ENCODE results near the gene HERPUD2. TPM values are rescaled to one million over a fixed set of nuclear protein-coding genes. Genes with fewer than 3 reads are reported as not detected.

The HERPUD2 gene
- total and polyA plus RNA-seq, 2 donors = 11.9 to 20.7 TPM

DNA sequence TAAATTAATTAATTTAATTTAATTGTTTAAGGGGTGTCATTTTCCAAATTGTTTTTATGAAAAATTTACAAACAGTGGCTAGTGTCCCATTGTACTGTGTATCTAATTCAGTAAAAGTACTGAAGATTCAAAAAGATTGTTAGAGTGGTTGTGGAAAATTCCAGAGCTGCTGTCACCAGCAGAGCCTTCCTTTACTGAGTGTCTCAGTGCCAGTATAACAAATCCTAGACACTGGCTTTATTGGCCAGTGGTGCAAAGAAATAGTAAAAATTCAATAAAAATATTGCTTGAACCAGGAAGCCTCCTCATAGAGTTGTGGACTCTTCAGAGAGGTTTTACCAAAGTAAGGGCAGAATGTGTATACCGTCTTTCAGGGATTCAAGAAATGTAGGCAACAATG is 23.1 kb upstream of the HERPUD2 start:
- Histone ChIP-seq H3K27me3 (ENCODE audit: control insufficient read depth in 2 of 2, insufficient read depth in 1 of 2, low read length in 1 of 2) (no peaks in the 10 kb centered on the region), H3K9me3 (ENCODE audit: control insufficient read depth in 2 of 2, insufficient read depth in 1 of 2, low read length in 1 of 2) (peaks cover 0 to 4% of the 10 kb centered on the region in 2 donors), H3K36me3 (ENCODE audit: control insufficient read depth in 2 of 2, insufficient read depth in 2 of 2, low read length in 1 of 2) (no peaks in the 10 kb centered on the region), H3K4me3 (ENCODE audit: low read length in 2 of 2) (no peak overlapping the region), H3K27ac (ENCODE audit: low read depth in 1 of 2, low read length in 1 of 2) (no peak overlapping the region), H3K4me1 (ENCODE audit: control insufficient read depth in 2 of 2, insufficient read depth in 2 of 2, low read length in 2 of 2) (peaks cover 11 to 14% of the 10 kb centered on the region in 2 donors)
- WGBS = 97% methylated on average over 1 of the region's 1 CpG
- DNase-seq (ENCODE audit: low read depth in 6 of 9, low spot score in 9 of 9) = no peak

DNA sequence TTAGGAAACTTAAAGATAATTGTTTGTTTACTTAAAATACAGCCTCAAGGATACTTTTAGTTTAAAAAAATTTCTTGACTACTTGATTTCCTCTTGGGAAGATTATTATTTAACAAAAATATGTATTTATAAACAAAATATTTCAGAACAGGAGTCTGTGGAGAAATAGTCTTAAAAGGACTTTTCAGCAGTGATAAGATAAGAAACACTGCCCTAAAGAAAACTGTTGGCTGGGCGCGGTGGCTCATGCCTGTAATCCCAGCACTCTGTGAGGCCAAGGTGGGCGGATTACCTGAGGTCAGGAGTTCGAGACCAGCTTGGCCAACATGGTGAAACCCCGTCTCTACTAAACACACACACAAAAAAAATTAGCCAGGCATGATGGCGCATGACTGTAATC is 22.6 kb upstream of the HERPUD2 start:
- no peak overlapping the region for H3K4me3 ChIP-seq (ENCODE audit: low read length in 2 of 2)
- no peaks in the 10 kb centered on the region for H3K27me3 ChIP-seq (ENCODE audit: control insufficient read depth in 2 of 2, insufficient read depth in 1 of 2, low read length in 1 of 2)

DNA sequence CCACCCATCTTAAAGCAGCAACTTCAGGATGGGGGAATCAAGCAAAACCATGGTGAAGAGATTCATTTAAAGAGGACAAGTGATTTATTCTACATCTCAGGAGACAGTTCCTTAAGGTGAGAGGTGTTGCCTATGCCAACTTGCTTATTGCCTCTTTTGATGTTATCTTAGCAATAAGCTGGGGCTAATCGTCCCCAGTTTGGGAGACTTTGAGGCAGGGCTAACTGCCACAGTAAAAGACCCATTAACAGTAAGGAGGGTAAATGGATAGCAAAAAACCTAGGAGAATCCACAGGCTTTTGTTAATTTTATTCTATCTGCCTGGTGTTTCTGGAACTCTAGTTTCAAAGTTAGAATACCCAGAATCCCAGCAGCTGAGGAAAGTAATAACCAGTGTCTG is 22.1 kb upstream of the HERPUD2 start:
- H3K9me3 ChIP-seq (ENCODE audit: control insufficient read depth in 2 of 2, insufficient read depth in 1 of 2, low read length in 1 of 2) = no peaks in the 10 kb centered on the region
- no peaks in the 10 kb centered on the region for H3K36me3 ChIP-seq (ENCODE audit: control insufficient read depth in 2 of 2, insufficient read depth in 2 of 2, low read length in 1 of 2)
- peaks cover 11 to 14% of the 10 kb centered on the region in 2 donors for H3K4me1 ChIP-seq (ENCODE audit: control insufficient read depth in 2 of 2, insufficient read depth in 2 of 2, low read length in 2 of 2)
- WGBS = 92% methylated on average over 1 of the region's 1 CpG
- DNase-seq (ENCODE audit: low read depth in 6 of 9, low spot score in 9 of 9) = no peak
- H3K27me3 ChIP-seq (ENCODE audit: control insufficient read depth in 2 of 2, insufficient read depth in 1 of 2, low read length in 1 of 2) = no peaks in the 10 kb centered on the region
- H3K27ac ChIP-seq (ENCODE audit: low read depth in 1 of 2, low read length in 1 of 2) = no peak overlapping the region
- H3K4me3 ChIP-seq (ENCODE audit: low read length in 2 of 2) = no peak overlapping the region

More for the DNA sequence above, 22.6 kb upstream of the HERPUD2 start:
- H3K4me1 ChIP-seq (ENCODE audit: control insufficient read depth in 2 of 2, insufficient read depth in 2 of 2, low read length in 2 of 2) = peaks cover 11 to 14% of the 10 kb centered on the region in 2 donors
- peaks cover 0 to 2% of the 10 kb centered on the region in 2 donors for H3K9me3 ChIP-seq (ENCODE audit: control insufficient read depth in 2 of 2, insufficient read depth in 1 of 2, low read length in 1 of 2)
- no peak for DNase-seq (ENCODE audit: low read depth in 6 of 9, low spot score in 9 of 9)
- no peaks in the 10 kb centered on the region for H3K36me3 ChIP-seq (ENCODE audit: control insufficient read depth in 2 of 2, insufficient read depth in 2 of 2, low read length in 1 of 2)
- H3K27ac ChIP-seq (ENCODE audit: low read depth in 1 of 2, low read length in 1 of 2) = no peak overlapping the region
- WGBS = 98% methylated on average over 6 of the region's 6 CpGs

DNA sequence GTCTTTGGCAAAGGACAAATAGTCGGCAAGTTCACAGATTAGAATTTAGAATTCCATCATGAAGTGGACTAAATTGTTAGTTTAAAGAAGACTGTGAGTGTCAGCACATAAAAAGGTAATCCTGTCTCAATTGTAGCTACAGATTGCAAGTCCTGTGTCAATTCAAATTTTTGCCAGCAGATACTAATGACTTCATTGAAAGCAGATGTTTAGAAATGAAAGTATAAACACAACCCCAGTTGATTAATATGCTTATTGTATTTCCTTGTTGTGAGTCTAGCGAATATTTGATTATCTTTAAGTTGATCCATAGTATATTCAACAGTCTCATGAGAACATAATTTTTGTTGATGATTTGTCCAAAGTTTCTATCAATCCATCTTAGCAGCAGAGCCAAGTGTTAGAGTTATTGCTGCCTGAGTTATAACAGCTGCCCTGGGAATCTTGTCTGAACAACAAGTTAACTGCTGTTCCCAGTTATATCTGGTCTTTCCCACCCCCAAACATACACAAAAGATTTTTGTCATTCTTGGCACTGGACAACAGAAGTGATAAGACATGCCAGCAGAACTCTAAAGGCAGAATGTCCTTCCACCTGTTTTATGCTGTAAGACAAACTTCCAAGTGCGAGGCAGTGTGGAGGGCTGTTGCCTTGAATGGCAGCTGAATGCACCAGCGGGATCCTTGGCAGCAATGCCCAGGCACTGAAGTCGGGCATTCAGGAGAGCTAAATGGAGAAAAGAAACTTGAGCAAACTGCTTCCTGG is 21.3 kb upstream of the HERPUD2 start:
- no peaks in the 10 kb centered on the region for H3K36me3 ChIP-seq (ENCODE audit: control insufficient read depth in 2 of 2, insufficient read depth in 2 of 2, low read length in 1 of 2)
- H3K27ac ChIP-seq (ENCODE audit: low read depth in 1 of 2, low read length in 1 of 2) = no peak overlapping the region
- H3K27me3 ChIP-seq (ENCODE audit: control insufficient read depth in 2 of 2, insufficient read depth in 1 of 2, low read length in 1 of 2) = no peaks in the 10 kb centered on the region
- DNase-seq (ENCODE audit: low read depth in 6 of 9, low spot score in 9 of 9) = no peak
- no peak overlapping the region for H3K4me3 ChIP-seq (ENCODE audit: low read length in 2 of 2)
- peaks cover 11 to 14% of the 10 kb centered on the region in 2 donors for H3K4me1 ChIP-seq (ENCODE audit: control insufficient read depth in 2 of 2, insufficient read depth in 2 of 2, low read length in 2 of 2)
- no peaks in the 10 kb centered on the region for H3K9me3 ChIP-seq (ENCODE audit: control insufficient read depth in 2 of 2, insufficient read depth in 1 of 2, low read length in 1 of 2)
- 93% methylated on average over 5 of the region's 5 CpGs for WGBS

DNA sequence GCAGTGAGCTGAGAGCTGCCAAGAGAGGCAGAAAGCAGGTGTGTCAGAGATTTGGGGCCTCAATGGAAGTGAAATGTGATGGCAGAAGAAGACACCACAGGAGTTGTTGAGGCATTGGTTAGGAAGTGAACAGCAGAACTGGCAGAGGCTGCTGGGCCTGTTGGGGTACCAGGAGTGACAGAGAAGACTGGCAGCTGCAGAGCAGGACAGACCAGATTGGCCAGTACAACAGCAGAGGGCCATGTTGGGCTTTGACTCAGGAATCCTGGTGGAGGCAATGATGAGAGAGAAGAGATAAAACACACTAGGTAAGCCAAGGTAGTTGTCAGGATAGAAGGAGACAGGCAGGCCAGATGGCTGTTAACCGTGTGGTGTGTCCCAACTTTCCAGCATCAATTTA is 19.9 kb upstream of the HERPUD2 start:
- no peak for DNase-seq (ENCODE audit: low read depth in 6 of 9, low spot score in 9 of 9)
- WGBS = 98% methylated on average over 1 of the region's 1 CpG
- Histone ChIP-seq H3K9me3 (ENCODE audit: control insufficient read depth in 2 of 2, insufficient read depth in 1 of 2, low read length in 1 of 2) (no peaks in the 10 kb centered on the region), H3K27ac (ENCODE audit: low read depth in 1 of 2, low read length in 1 of 2) (no peak overlapping the region), H3K27me3 (ENCODE audit: control insufficient read depth in 2 of 2, insufficient read depth in 1 of 2, low read length in 1 of 2) (no peaks in the 10 kb centered on the region), H3K4me3 (ENCODE audit: low read length in 2 of 2) (no peak overlapping the region), H3K36me3 (ENCODE audit: control insufficient read depth in 2 of 2, insufficient read depth in 2 of 2, low read length in 1 of 2) (no peaks in the 10 kb centered on the region), H3K4me1 (ENCODE audit: control insufficient read depth in 2 of 2, insufficient read depth in 2 of 2, low read length in 2 of 2) (peaks cover 1 to 8% of the 10 kb centered on the region in 2 donors)

GRCh38 chr7:35714407-35714806 is 19.5 kb upstream of the HERPUD2 start:
- WGBS = 91% methylated on average over 1 of the region's 1 CpG
- Histone ChIP-seq H3K36me3 (ENCODE audit: control insufficient read depth in 2 of 2, insufficient read depth in 2 of 2, low read length in 1 of 2) (no peaks in the 10 kb centered on the region), H3K27me3 (ENCODE audit: control insufficient read depth in 2 of 2, insufficient read depth in 1 of 2, low read length in 1 of 2) (no peaks in the 10 kb centered on the region), H3K27ac (ENCODE audit: low read depth in 1 of 2, low read length in 1 of 2) (no peak overlapping the region), H3K9me3 (ENCODE audit: control insufficient read depth in 2 of 2, insufficient read depth in 1 of 2, low read length in 1 of 2) (no peaks in the 10 kb centered on the region), H3K4me1 (ENCODE audit: control insufficient read depth in 2 of 2, insufficient read depth in 2 of 2, low read length in 2 of 2) (peaks cover 0 to 5% of the 10 kb centered on the region in 2 donors), H3K4me3 (ENCODE audit: low read length in 2 of 2) (no peak overlapping the region)
- no peak for DNase-seq (ENCODE audit: low read depth in 6 of 9, low spot score in 9 of 9)

DNA sequence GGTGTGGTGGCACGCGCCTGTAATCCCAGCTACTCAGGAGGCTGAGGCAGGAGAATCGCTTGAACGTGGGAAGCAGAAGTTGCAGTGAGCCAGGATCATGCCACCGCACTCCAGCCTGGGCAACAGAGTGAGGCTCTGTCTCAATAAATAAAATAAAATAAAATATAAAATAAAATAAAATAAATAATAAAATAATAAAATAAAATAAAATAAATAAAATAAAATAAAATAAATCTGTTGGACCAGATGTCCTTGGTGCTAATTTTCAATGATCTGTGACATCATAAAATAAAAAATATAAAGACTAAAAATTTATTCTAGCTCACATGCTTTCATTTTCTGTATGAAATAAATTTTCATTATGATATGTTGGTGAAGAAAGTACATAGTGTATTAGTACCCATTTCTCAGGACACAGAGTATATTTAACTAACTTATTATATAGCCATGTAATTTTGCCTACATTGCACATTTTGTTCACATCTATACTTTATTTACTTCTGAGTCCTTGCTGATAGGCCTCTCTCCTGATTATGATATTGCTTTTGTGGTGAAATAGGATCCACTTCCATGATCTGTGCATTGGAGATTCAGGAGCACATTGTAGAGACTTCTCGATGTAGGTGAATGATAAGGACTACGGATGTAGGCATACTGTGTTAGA is 17.8 kb upstream of the HERPUD2 start:
- H3K27ac ChIP-seq (ENCODE audit: low read depth in 1 of 2, low read length in 1 of 2) = no peak overlapping the region
- H3K9me3 ChIP-seq (ENCODE audit: control insufficient read depth in 2 of 2, insufficient read depth in 1 of 2, low read length in 1 of 2) = no peaks in the 10 kb centered on the region
- H3K27me3 ChIP-seq (ENCODE audit: control insufficient read depth in 2 of 2, insufficient read depth in 1 of 2, low read length in 1 of 2) = no peaks in the 10 kb centered on the region
- no peak for DNase-seq (ENCODE audit: low read depth in 6 of 9, low spot score in 9 of 9)
- WGBS = 96% methylated on average over 7 of the region's 7 CpGs
- H3K4me1 ChIP-seq (ENCODE audit: control insufficient read depth in 2 of 2, insufficient read depth in 2 of 2, low read length in 2 of 2) = peaks cover 0 to 5% of the 10 kb centered on the region in 2 donors
- no peak overlapping the region for H3K4me3 ChIP-seq (ENCODE audit: low read length in 2 of 2)
- no peaks in the 10 kb centered on the region for H3K36me3 ChIP-seq (ENCODE audit: control insufficient read depth in 2 of 2, insufficient read depth in 2 of 2, low read length in 1 of 2)

- WGBS = 82% methylated on average over 4 of the region's 4 CpGs
- no peak overlapping the region for H3K4me3 ChIP-seq (ENCODE audit: low read length in 2 of 2)
- no peaks in the 10 kb centered on the region for H3K27me3 ChIP-seq (ENCODE audit: control insufficient read depth in 2 of 2, insufficient read depth in 1 of 2, low read length in 1 of 2)
- DNase-seq (ENCODE audit: low read depth in 6 of 9, low spot score in 9 of 9) = no peak
- no peaks in the 10 kb centered on the region for H3K4me1 ChIP-seq (ENCODE audit: control insufficient read depth in 2 of 2, insufficient read depth in 2 of 2, low read length in 2 of 2)
- H3K9me3 ChIP-seq (ENCODE audit: control insufficient read depth in 2 of 2, insufficient read depth in 1 of 2, low read length in 1 of 2) = no peaks in the 10 kb centered on the region
- H3K36me3 ChIP-seq (ENCODE audit: control insufficient read depth in 2 of 2, insufficient read depth in 2 of 2, low read length in 1 of 2) = no peaks in the 10 kb centered on the region
- H3K27ac ChIP-seq (ENCODE audit: low read depth in 1 of 2, low read length in 1 of 2) = no peak overlapping the region
These were observed 12.5 kb upstream of the HERPUD2 start for GRCh38 chr7:35707422-35707821.

DNA sequence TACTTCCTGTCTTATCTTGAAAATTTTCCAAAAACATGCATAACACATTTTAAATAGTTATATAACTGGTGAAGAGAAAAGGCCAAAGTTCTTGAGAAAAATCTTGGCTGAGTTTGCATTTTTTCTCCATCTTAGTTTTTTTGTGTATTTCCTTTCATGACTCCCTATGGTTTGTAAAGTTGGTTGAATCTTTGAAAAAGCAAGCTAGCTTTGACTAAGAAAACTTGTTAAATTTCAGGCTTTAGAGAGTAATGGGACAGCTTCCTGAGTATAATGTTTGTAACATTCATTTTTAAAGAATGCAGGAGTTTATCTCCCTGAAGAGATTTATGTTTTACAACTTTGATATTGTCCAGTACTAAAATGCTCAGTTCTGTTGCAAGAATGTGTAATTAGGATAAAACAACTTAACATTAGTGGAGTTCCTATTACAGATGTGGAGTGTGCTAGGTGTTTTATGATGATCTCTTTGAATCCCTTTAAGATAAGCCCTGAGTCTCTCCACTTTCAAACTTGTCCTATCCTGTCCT is 11.1 kb upstream of the HERPUD2 start:
- H3K36me3 ChIP-seq (ENCODE audit: control insufficient read depth in 2 of 2, insufficient read depth in 2 of 2, low read length in 1 of 2) = no peaks in the 10 kb centered on the region
- no peaks in the 10 kb centered on the region for H3K9me3 ChIP-seq (ENCODE audit: control insufficient read depth in 2 of 2, insufficient read depth in 1 of 2, low read length in 1 of 2)
- no peak for DNase-seq (ENCODE audit: low read depth in 6 of 9, low spot score in 9 of 9)
- H3K4me3 ChIP-seq (ENCODE audit: low read length in 2 of 2) = no peak overlapping the region
- H3K27me3 ChIP-seq (ENCODE audit: control insufficient read depth in 2 of 2, insufficient read depth in 1 of 2, low read length in 1 of 2) = no peaks in the 10 kb centered on the region
- H3K4me1 ChIP-seq (ENCODE audit: control insufficient read depth in 2 of 2, insufficient read depth in 2 of 2, low read length in 2 of 2) = no peaks in the 10 kb centered on the region
- no peak overlapping the region for H3K27ac ChIP-seq (ENCODE audit: low read depth in 1 of 2, low read length in 1 of 2)

Data from thymus (tissue), 11 donors.